Subcutaneous adipose tissue (tissue), 4 donors: ENCODE data around the gene WDHD1. TPM values are rescaled to one million over a fixed set of nuclear protein-coding genes. Genes with fewer than 3 reads are reported as not detected.

ENCODE experiments used
- total RNA-seq, 4 donors: library from RNA; depleted of rRNA; stranded (reverse); fragments of >200 nt; gene quantifications; one replicate each; pipeline ENCODE4 v1.1.0, GENCODE V29; 2016
- TF ChIP-seq, protein P1 (sequence below): fragments of 450-650 bp; IDR thresholded peaks from one replicate; pipeline ENCODE4 v1.5.1; 2016; ENCODE audit warnings: low read depth, mild to moderate bottlenecking, control low read depth, antibody characterized with exemption, moderate library complexity

WDHD1 gene
- total RNA-seq, 4 donors from 2014 or later = 0.94 to 2.0 (median 1.5) TPM

DNA sequence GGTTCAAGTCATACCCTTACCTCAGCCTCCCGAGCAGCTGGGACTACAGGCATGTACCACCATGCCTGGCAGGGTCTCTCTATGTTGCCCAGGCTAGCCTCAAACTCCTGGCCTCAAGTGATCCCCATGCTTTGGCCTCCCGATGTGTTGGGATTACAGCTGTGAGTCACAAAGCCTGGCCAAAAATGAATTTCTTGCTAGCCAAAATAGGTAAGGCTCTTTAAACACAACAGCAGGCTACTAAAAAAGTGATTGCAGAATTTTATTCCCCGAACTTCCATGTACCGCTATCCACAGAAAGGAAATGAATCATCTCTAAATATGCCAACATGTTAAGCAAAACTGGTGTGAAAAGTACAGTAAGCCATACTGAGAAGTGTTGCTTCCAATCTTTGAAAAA is 50.6 kb downstream of the WDHD1 start:
- TF ChIP-seq, protein P1, sequence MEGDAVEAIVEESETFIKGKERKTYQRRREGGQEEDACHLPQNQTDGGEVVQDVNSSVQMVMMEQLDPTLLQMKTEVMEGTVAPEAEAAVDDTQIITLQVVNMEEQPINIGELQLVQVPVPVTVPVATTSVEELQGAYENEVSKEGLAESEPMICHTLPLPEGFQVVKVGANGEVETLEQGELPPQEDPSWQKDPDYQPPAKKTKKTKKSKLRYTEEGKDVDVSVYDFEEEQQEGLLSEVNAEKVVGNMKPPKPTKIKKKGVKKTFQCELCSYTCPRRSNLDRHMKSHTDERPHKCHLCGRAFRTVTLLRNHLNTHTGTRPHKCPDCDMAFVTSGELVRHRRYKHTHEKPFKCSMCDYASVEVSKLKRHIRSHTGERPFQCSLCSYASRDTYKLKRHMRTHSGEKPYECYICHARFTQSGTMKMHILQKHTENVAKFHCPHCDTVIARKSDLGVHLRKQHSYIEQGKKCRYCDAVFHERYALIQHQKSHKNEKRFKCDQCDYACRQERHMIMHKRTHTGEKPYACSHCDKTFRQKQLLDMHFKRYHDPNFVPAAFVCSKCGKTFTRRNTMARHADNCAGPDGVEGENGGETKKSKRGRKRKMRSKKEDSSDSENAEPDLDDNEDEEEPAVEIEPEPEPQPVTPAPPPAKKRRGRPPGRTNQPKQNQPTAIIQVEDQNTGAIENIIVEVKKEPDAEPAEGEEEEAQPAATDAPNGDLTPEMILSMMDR = no peak

GRCh38 chr14:54975856-54976255 is 51.0 kb downstream of the WDHD1 start:
- TF ChIP-seq, protein P1 = no peak

GRCh38 chr14:54974788-54975414 is 52.0 kb downstream of the WDHD1 start:
- TF ChIP-seq, protein P1 = no peak

DNA sequence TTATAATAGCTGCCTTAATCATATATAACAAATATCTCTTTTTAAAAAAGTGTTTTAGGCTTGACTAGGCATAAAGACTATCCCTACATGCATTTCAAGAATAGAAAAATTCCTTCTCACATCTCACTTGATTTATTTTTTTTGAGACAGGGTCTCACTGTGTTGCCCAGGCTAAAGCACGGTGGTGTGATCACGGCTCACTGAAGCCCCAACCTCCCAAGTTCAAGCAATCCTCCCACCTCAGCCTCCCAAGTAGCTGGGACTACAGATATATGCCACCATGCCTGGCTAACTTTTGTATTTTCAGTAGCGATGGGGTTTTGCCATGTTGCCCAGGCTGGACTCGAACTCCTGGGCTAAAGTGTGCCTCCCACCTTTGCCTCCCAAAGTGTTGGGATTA is 59.4 kb downstream of the WDHD1 start:
- TF ChIP-seq, protein P1 = no peak

GRCh38 chr14:54955143-54955542 is 71.8 kb downstream of the WDHD1 start:
- TF ChIP-seq, protein P1 = no peak

GRCh38 chr14:54947230-54947629 is 79.7 kb downstream of the WDHD1 start:
- TF ChIP-seq, protein P1 = no peak

GRCh38 chr14:54946500-54946899 is 80.4 kb downstream of the WDHD1 start:
- TF ChIP-seq, protein P1 = no peak
